HEK293 (cell line): ENCODE data around the gene ITPR3.

ENCODE experiments used
- CTCF ChIA-PET: fragments of 350-600 bp; formaldehyde crosslinking; extraction: SDS; loops from one replicate; lab custom pipeline; 2021; ENCODE audit warnings: antibody characterized with exemption; lab: Yijun Ruan, JAX
- POLR2A ChIA-PET: fragments of 300-600 bp; formaldehyde crosslinking; extraction: SDS; loops from one replicate; lab custom pipeline; 2020; ENCODE audit warnings: antibody characterized with exemption, inconsistent platforms; lab: Yijun Ruan, JAX
- H3K27ac ChIP-seq: fragments of 200-500 bp; sonication (Bioruptor generic); 2 replicates; pipeline ENCODE4 v1.5.1; 2014; ENCODE audit warnings: low read depth, low read length, control low read depth, inconsistent platforms; ENCODE audit errors: extremely low read depth
- H3K36me3 ChIP-seq, 2 experiments: fragments of 200-500 bp in 1 of 2; sonication (Bioruptor generic) in 1 of 2; 1 replicate in 1 of 2; 2 replicates in 1 of 2; pipeline ENCODE4 v1.5.1; 2014 to 2017; ENCODE audit warnings: inconsistent platforms in 2 of 2, low read length in 2 of 2; ENCODE audit not compliant: control insufficient read depth in 2 of 2, insufficient read depth in 1 of 2
- H3K4me1 ChIP-seq: fragments of 200-500 bp; sonication (Bioruptor generic); 2 replicates; pipeline ENCODE4 v1.5.1; 2014; ENCODE audit warnings: mild to moderate bottlenecking, low read length, inconsistent platforms; ENCODE audit not compliant: control insufficient read depth, insufficient read depth
- H3K4me3 ChIP-seq: 2 replicates; pipeline ENCODE4 v1.5.1; 2011; ENCODE audit warnings: low read depth, mild to moderate bottlenecking, control low read depth, low read length, moderate library complexity
- H3K9me3 ChIP-seq: fragments of 200-500 bp; sonication (Bioruptor generic); 2 replicates; pipeline ENCODE4 v1.5.1; 2014; ENCODE audit warnings: low read depth, low read length, inconsistent platforms; ENCODE audit not compliant: control insufficient read depth, insufficient read depth
- EGR2 ChIP-seq: fragments of 450-650 bp; formaldehyde crosslinking; IDR thresholded peaks from 2 replicates; pipeline ENCODE4 v1.5.1; 2016; ENCODE audit warnings: low read depth, missing biosample characterization, missing genetic modification characterization
- GLI4 ChIP-seq: fragments of 450-650 bp; formaldehyde crosslinking; IDR thresholded peaks from 2 replicates; pipeline ENCODE4 v1.5.1; 2016; ENCODE audit warnings: missing biosample characterization, missing genetic modification characterization
- GLIS1 ChIP-seq: fragments of 450-650 bp; formaldehyde crosslinking; IDR thresholded peaks from 2 replicates; pipeline ENCODE4 v1.5.1; 2016; ENCODE audit warnings: missing biosample characterization, missing genetic modification characterization
- GLIS2 ChIP-seq: fragments of 450-650 bp; formaldehyde crosslinking; IDR thresholded peaks from 2 replicates; pipeline ENCODE4 v1.5.1; 2016; ENCODE audit warnings: missing biosample characterization, missing genetic modification characterization
- KLF9 ChIP-seq: fragments of 450-650 bp; formaldehyde crosslinking; IDR thresholded peaks from 2 replicates; pipeline ENCODE4 v1.5.1; 2016; ENCODE audit warnings: missing biosample characterization, missing genetic modification characterization, low read depth
- MYNN ChIP-seq: fragments of 450-650 bp; formaldehyde crosslinking; IDR thresholded peaks from 2 replicates; pipeline ENCODE4 v1.5.1; 2016; ENCODE audit warnings: missing biosample characterization, missing genetic modification characterization, borderline replicate concordance
- SP7 ChIP-seq: fragments of 450-650 bp; formaldehyde crosslinking; IDR thresholded peaks from 2 replicates; pipeline ENCODE4 v1.5.1; 2016; ENCODE audit warnings: missing biosample characterization, missing genetic modification characterization
- ZFP3 ChIP-seq: fragments of 450-650 bp; formaldehyde crosslinking; IDR thresholded peaks from 2 replicates; pipeline ENCODE4 v1.5.1; 2016; ENCODE audit warnings: low read depth, missing biosample characterization, missing genetic modification characterization
- ZIC2 ChIP-seq: fragments of 450-650 bp; formaldehyde crosslinking; IDR thresholded peaks from 2 replicates; pipeline ENCODE4 v1.5.1; 2016; ENCODE audit warnings: missing biosample characterization, missing genetic modification characterization
- ZNF132 ChIP-seq: fragments of 450-650 bp; formaldehyde crosslinking; IDR thresholded peaks from 2 replicates; pipeline ENCODE4 v1.5.1; 2017; ENCODE audit warnings: missing biosample characterization, missing genetic modification characterization, borderline replicate concordance
- ZNF155 ChIP-seq: fragments of 450-650 bp; formaldehyde crosslinking; IDR thresholded peaks from 2 replicates; pipeline ENCODE4 v1.5.1; 2016; ENCODE audit warnings: missing biosample characterization, missing genetic modification characterization
- ZNF23 ChIP-seq: fragments of 450-650 bp; formaldehyde crosslinking; IDR thresholded peaks from 2 replicates; pipeline ENCODE4 v1.5.1; 2016; ENCODE audit warnings: missing biosample characterization, missing genetic modification characterization, borderline replicate concordance
- ZNF621 ChIP-seq: fragments of 450-650 bp; formaldehyde crosslinking; IDR thresholded peaks from 2 replicates; pipeline ENCODE4 v1.5.1; 2017; ENCODE audit warnings: missing biosample characterization, missing genetic modification characterization
- TF ChIP-seq, protein P1 (sequence below): fragments of 450-650 bp; formaldehyde crosslinking; IDR thresholded peaks from 2 replicates; pipeline ENCODE4 v1.5.1; 2016; ENCODE audit warnings: missing biosample characterization, missing genetic modification characterization
- TF ChIP-seq, protein P2 (sequence below): fragments of 450-650 bp; formaldehyde crosslinking; IDR thresholded peaks from 2 replicates; pipeline ENCODE4 v1.5.1; 2016; ENCODE audit warnings: missing biosample characterization, missing genetic modification characterization
- TF ChIP-seq, protein P3 (sequence below): fragments of 450-650 bp; IDR thresholded peaks from 2 replicates; pipeline ENCODE4 v1.5.1; 2018; ENCODE audit warnings: missing biosample characterization, mild to moderate bottlenecking, missing genetic modification characterization
- TF ChIP-seq, protein P4 (sequence below): fragments of 450-650 bp; formaldehyde crosslinking; IDR thresholded peaks from 2 replicates; pipeline ENCODE4 v1.5.1; 2016; ENCODE audit warnings: missing biosample characterization, missing genetic modification characterization
- TF ChIP-seq, protein P5 (sequence below): fragments of 450-650 bp; formaldehyde crosslinking; IDR thresholded peaks from 2 replicates; pipeline ENCODE4 v1.5.1; 2016; ENCODE audit warnings: missing biosample characterization, missing genetic modification characterization
- TF ChIP-seq, protein P6 (sequence below): sonication (generic); formaldehyde crosslinking; IDR thresholded peaks from 2 replicates; pipeline ENCODE4 v1.8.1; 2022; ENCODE audit warnings: mild to moderate bottlenecking, moderate library complexity, missing genetic modification reagents
- TF ChIP-seq, protein P7 (sequence below): fragments of 450-650 bp; formaldehyde crosslinking; IDR thresholded peaks from 2 replicates; pipeline ENCODE4 v1.5.1; 2016; ENCODE audit warnings: missing biosample characterization, missing genetic modification characterization
- TF ChIP-seq, protein P8 (sequence below): IDR thresholded peaks from 2 replicates; pipeline ENCODE4 v1.6.1; 2011; ENCODE audit warnings: mild to moderate bottlenecking, low read depth, low read length, borderline replicate concordance

The ITPR3 gene

DNA sequence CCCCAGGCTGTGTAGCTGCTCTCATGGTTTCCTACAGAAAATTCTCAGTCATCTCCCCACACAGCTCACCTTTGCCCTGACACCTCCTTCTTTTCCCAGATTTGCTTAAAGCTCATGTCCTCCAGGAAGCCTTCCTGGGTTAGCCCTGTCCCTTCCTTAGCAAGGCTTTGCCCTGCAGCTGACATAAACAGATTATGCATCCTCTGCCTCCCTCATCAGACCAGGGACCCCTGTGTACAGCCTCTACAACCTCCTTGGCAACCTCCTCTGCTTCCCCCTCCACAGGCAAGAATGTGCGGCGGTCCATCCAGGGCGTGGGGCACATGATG is 50.6 kb downstream of the ITPR3 start (continued):
- TF ChIP-seq ZNF132 (tag by site-specific recombination): no peak

DNA sequence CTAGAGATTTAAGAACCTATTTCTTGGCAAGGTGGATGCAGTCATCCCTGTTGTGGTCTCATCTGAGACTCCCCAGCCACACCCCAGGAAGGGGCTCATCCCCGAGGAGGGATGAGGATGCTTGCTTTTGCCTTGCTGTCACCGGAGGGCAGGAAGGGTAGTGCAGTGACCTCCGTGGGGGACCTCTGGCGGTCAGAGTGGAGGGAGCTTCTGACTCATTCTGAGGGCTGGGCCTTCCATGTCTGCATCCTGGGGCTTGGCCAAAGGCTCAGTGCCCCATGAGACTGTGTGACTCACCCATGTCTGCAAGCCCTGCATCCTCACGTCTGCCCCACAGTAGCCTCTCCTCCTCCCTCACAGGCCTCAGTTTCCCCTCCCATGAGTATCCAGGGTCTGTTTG is 51.7 kb downstream of the ITPR3 start:
- Histone ChIP-seq H3K4me3 (no peak overlapping the region), H3K4me1 (no peaks in the 10 kb centered on the region)
- POLR2A ChIA-PET: no interaction called here
- TF ChIP-seq, protein P1, sequence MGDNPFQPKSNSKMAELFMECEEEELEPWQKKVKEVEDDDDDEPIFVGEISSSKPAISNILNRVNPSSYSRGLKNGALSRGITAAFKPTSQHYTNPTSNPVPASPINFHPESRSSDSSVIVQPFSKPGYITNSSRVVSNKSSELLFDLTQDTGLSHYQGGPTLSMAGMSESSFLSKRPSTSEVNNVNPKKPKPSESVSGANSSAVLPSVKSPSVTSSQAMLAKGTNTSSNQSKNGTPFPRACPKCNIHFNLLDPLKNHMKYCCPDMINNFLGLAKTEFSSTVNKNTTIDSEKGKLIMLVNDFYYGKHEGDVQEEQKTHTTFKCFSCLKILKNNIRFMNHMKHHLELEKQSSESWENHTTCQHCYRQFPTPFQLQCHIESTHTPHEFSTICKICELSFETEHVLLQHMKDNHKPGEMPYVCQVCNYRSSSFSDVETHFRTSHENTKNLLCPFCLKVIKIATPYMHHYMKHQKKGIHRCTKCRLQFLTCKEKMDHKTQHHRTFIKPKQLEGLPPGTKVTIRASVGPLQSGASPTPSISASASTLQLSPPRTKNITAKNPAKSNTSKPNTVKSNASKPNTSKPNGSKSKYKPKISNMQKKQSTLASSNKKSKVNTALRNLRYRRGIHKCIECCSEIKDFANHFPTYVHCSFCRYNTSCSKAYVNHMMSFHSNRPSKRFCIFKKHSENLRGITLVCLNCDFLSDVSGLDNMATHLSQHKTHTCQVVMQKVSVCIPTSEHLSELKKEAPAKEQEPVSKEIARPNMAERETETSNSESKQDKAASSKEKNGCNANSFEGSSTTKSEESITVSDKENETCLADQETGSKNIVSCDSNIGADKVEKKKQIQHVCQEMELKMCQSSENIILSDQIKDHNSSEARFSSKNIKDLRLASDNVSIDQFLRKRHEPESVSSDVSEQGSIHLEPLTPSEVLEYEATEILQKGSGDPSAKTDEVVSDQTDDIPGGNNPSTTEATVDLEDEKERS (tag by site-specific recombination): no peak
- TF ChIP-seq, protein P2, sequence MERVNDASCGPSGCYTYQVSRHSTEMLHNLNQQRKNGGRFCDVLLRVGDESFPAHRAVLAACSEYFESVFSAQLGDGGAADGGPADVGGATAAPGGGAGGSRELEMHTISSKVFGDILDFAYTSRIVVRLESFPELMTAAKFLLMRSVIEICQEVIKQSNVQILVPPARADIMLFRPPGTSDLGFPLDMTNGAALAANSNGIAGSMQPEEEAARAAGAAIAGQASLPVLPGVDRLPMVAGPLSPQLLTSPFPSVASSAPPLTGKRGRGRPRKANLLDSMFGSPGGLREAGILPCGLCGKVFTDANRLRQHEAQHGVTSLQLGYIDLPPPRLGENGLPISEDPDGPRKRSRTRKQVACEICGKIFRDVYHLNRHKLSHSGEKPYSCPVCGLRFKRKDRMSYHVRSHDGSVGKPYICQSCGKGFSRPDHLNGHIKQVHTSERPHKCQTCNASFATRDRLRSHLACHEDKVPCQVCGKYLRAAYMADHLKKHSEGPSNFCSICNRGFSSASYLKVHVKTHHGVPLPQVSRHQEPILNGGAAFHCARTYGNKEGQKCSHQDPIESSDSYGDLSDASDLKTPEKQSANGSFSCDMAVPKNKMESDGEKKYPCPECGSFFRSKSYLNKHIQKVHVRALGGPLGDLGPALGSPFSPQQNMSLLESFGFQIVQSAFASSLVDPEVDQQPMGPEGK (tag by site-specific recombination): peak; percentile 38; the same call in 1 of the 2 replicates
- TF ChIP-seq EGR2: no peak
- TF ChIP-seq KLF9 (tag by site-specific recombination): no peak
- TF ChIP-seq ZNF621: no peak
- TF ChIP-seq MYNN: no peak
- TF ChIP-seq, protein P3, sequence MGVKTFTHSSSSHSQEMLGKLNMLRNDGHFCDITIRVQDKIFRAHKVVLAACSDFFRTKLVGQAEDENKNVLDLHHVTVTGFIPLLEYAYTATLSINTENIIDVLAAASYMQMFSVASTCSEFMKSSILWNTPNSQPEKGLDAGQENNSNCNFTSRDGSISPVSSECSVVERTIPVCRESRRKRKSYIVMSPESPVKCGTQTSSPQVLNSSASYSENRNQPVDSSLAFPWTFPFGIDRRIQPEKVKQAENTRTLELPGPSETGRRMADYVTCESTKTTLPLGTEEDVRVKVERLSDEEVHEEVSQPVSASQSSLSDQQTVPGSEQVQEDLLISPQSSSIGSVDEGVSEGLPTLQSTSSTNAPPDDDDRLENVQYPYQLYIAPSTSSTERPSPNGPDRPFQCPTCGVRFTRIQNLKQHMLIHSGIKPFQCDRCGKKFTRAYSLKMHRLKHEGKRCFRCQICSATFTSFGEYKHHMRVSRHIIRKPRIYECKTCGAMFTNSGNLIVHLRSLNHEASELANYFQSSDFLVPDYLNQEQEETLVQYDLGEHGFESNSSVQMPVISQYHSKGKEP (tag by site-specific recombination): no peak
- TF ChIP-seq, protein P4, sequence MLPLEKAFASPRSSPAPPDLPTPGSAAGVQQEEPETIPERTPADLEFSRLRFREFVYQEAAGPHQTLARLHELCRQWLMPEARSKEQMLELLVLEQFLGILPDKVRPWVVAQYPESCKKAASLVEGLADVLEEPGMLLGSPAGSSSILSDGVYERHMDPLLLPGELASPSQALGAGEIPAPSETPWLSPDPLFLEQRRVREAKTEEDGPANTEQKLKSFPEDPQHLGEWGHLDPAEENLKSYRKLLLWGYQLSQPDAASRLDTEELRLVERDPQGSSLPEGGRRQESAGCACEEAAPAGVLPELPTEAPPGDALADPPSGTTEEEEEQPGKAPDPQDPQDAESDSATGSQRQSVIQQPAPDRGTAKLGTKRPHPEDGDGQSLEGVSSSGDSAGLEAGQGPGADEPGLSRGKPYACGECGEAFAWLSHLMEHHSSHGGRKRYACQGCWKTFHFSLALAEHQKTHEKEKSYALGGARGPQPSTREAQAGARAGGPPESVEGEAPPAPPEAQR (tag by site-specific recombination): no peak
- TF ChIP-seq, protein P5, sequence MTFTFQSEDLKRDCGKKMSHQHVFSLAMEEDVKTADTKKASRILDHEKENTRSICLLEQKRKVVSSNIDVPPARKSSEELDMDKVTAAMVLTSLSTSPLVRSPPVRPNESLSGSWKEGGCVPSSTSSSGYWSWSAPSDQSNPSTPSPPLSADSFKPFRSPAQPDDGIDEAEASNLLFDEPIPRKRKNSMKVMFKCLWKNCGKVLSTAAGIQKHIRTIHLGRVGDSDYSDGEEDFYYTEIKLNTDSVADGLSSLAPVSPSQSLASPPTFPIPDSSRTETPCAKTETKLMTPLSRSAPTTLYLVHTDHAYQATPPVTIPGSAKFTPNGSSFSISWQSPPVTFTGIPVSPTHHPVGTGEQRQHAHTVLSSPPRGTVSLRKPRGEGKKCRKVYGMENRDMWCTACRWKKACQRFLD (tag by site-specific recombination): no peak
- TF ChIP-seq, protein P6, sequence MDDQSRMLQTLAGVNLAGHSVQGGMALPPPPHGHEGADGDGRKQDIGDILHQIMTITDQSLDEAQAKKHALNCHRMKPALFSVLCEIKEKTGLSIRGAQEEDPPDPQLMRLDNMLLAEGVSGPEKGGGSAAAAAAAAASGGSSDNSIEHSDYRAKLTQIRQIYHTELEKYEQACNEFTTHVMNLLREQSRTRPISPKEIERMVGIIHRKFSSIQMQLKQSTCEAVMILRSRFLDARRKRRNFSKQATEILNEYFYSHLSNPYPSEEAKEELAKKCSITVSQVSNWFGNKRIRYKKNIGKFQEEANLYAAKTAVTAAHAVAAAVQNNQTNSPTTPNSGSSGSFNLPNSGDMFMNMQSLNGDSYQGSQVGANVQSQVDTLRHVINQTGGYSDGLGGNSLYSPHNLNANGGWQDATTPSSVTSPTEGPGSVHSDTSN: no peak
- TF ChIP-seq ZIC2 (tag by site-specific recombination): peak; percentile 43
- peak; percentile 31; the same call in 1 of the 2 replicates for TF ChIP-seq SP7 (tag by site-specific recombination)
- TF ChIP-seq ZFP3 (tag by site-specific recombination): no peak
- peak; percentile 71 for TF ChIP-seq GLIS2 (tag by site-specific recombination)
- TF ChIP-seq GLI4 (tag by site-specific recombination): no peak
- TF ChIP-seq GLIS1 (tag by site-specific recombination): peak; percentile 72
- TF ChIP-seq, protein P7, sequence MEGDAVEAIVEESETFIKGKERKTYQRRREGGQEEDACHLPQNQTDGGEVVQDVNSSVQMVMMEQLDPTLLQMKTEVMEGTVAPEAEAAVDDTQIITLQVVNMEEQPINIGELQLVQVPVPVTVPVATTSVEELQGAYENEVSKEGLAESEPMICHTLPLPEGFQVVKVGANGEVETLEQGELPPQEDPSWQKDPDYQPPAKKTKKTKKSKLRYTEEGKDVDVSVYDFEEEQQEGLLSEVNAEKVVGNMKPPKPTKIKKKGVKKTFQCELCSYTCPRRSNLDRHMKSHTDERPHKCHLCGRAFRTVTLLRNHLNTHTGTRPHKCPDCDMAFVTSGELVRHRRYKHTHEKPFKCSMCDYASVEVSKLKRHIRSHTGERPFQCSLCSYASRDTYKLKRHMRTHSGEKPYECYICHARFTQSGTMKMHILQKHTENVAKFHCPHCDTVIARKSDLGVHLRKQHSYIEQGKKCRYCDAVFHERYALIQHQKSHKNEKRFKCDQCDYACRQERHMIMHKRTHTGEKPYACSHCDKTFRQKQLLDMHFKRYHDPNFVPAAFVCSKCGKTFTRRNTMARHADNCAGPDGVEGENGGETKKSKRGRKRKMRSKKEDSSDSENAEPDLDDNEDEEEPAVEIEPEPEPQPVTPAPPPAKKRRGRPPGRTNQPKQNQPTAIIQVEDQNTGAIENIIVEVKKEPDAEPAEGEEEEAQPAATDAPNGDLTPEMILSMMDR: peak; percentile 44
- TF ChIP-seq, protein P8, sequence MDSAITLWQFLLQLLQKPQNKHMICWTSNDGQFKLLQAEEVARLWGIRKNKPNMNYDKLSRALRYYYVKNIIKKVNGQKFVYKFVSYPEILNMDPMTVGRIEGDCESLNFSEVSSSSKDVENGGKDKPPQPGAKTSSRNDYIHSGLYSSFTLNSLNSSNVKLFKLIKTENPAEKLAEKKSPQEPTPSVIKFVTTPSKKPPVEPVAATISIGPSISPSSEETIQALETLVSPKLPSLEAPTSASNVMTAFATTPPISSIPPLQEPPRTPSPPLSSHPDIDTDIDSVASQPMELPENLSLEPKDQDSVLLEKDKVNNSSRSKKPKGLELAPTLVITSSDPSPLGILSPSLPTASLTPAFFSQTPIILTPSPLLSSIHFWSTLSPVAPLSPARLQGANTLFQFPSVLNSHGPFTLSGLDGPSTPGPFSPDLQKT: no peak
- TF ChIP-seq ZNF155 (tag by site-specific recombination): no peak
- TF ChIP-seq ZNF23 (tag by site-specific recombination): no peak

More for the DNA sequence above, 51.7 kb downstream of the ITPR3 start:
- CTCF ChIA-PET: interaction anchor here (0.6 to 3.0 kb wide), 14 partner anchors 10 to 289 kb away, joined by 3 to 12 read pairs (median 4); no protein-coding TSS in a partner anchor
- Histone ChIP-seq H3K9me3 (no peaks in the 10 kb centered on the region), H3K36me3 (peaks cover 7 to 55% of the 10 kb centered on the region in 2 experiments; a peak in 2 of 3 replicates), H3K27ac (no peak overlapping the region)
